PC-3 (cell line): ENCODE measurements around the gene HIBADH. TPM values are rescaled to one million over a fixed set of nuclear protein-coding genes. Genes with fewer than 3 reads are reported as not detected.

ENCODE experiments used
- ATAC-seq: fragments of 200-7000 bp; cut with Tn5 transposase; 2 replicates; pipeline ENCODE4 v1.9.1; 2020; ENCODE audit warnings: mild to moderate bottlenecking, moderate library complexity
- BruUV-seq: library from RNA; stranded (reverse); fragments of 400-500 nt; replicated peaks from 2 replicates; lab custom pipeline; 2021; lab: Mats Ljungman, UMichigan
- CTCF ChIA-PET: fragments of 300-600 bp; sonication (Branson Sonifier 250); formaldehyde crosslinking; loops from one replicate; lab custom pipeline; 2022; ENCODE audit warnings: antibody characterized with exemption; lab: Charles Lee
- POLR2A ChIA-PET: fragments of 300-600 bp; sonication (Branson Sonifier 250); formaldehyde crosslinking; loops from one replicate; lab custom pipeline; 2022; ENCODE audit warnings: antibody characterized with exemption; ENCODE audit not compliant: unreplicated experiment; lab: Charles Lee
- DNase-seq: peaks from one replicate; pipeline ENCODE4 v3.0.0-alpha.2; 2015
- H2AFZ ChIP-seq: fragments of 300-600 bp; sonication (generic); 2 replicates; pipeline ENCODE4 v1.6.0; 2016; ENCODE audit warnings: antibody characterized with exemption, low read length
- H3F3A ChIP-seq: fragments of 300-600 bp; sonication (generic); one replicate; pipeline ENCODE4 v1.6.0; 2017; ENCODE audit warnings: antibody characterized with exemption, low read length, control low read depth, mild to moderate bottlenecking; ENCODE audit not compliant: unreplicated experiment
- H3K27ac ChIP-seq: fragments of 300-600 bp; sonication (generic); 2 replicates; pipeline ENCODE4 v1.5.1; 2016; ENCODE audit warnings: mild to moderate bottlenecking, low read length
- H3K27me3 ChIP-seq: fragments of 300-600 bp; sonication (generic); 2 replicates; pipeline ENCODE4 v1.6.1; 2016; ENCODE audit warnings: low read length, mixed read lengths
- H3K36me3 ChIP-seq: fragments of 300-600 bp; sonication (generic); 2 replicates; pipeline ENCODE4 v1.6.1; 2016; ENCODE audit warnings: low read depth, mixed run types, low read length, mixed read lengths
- H3K4me1 ChIP-seq: fragments of 300-600 bp; sonication (generic); 2 replicates; pipeline ENCODE4 v1.5.1; 2016; ENCODE audit warnings: low read length; ENCODE audit not compliant: insufficient read depth
- H3K4me2 ChIP-seq: fragments of 300-600 bp; sonication (generic); 2 replicates; pipeline ENCODE4 v1.6.0; 2016; ENCODE audit warnings: low read length
- H3K4me3 ChIP-seq: fragments of 300-600 bp; sonication (generic); 2 replicates; pipeline ENCODE4 v1.5.1; 2016; ENCODE audit warnings: mild to moderate bottlenecking, low read length, mixed read lengths
- H3K79me2 ChIP-seq: fragments of 300-600 bp; sonication (generic); 2 replicates; pipeline ENCODE4 v1.6.1; 2017; ENCODE audit warnings: low read length, mixed read lengths
- H3K9ac ChIP-seq: fragments of 300-600 bp; sonication (generic); 2 replicates; pipeline ENCODE4 v1.6.0; 2016; ENCODE audit warnings: mild to moderate bottlenecking, low read length
- H3K9me2 ChIP-seq: fragments of 300-600 bp; sonication (generic); replicated peaks from 2 replicates; pipeline ENCODE4 v1.6.1; 2016; ENCODE audit warnings: mixed run types, low read length, mixed read lengths
- H3K9me3 ChIP-seq: fragments of 300-600 bp; sonication (generic); 2 replicates; pipeline ENCODE4 v1.6.1; 2016; ENCODE audit warnings: low read length, mixed read lengths
- H4K20me1 ChIP-seq: fragments of 300-600 bp; sonication (generic); 2 replicates; pipeline ENCODE4 v1.6.1; 2016; ENCODE audit warnings: low read length, mixed read lengths
- CTCF ChIP-seq: fragments of 300-600 bp; sonication (generic); conservative IDR thresholded peaks from 2 replicates; pipeline ENCODE4 v1.5.1; 2017; ENCODE audit warnings: antibody characterized with exemption, low read depth, mild to moderate bottlenecking, low read length
- EZH2 ChIP-seq: fragments of 300-600 bp; sonication (generic); IDR thresholded peaks from one replicate; pipeline ENCODE4 v1.6.1; 2017; ENCODE audit warnings: antibody characterized with exemption, mild to moderate bottlenecking, low read length; ENCODE audit not compliant: unreplicated experiment
- EZH2phosphoT487 ChIP-seq: fragments of 300-600 bp; sonication (generic); IDR thresholded peaks from 2 replicates; pipeline ENCODE4 v1.6.1; 2018; ENCODE audit warnings: mild to moderate bottlenecking, antibody characterized with exemption, low read length, borderline replicate concordance
- intact Hi-C: fragments of 100-400 bp; cut with micrococcal nuclease; formaldehyde crosslinking; loops from 2 replicates; pipeline ENCODE4 v1.9.0; 2023
- total RNA-seq: library from RNA; depleted of rRNA; stranded (reverse); fragments of >200 nt; gene quantifications from 2 replicates; pipeline ENCODE4 v1.2.3, GENCODE V29; 2014

The HIBADH gene
- total RNA-seq, 1 experiment from 2014 or later = 45.8 TPM

DNA sequence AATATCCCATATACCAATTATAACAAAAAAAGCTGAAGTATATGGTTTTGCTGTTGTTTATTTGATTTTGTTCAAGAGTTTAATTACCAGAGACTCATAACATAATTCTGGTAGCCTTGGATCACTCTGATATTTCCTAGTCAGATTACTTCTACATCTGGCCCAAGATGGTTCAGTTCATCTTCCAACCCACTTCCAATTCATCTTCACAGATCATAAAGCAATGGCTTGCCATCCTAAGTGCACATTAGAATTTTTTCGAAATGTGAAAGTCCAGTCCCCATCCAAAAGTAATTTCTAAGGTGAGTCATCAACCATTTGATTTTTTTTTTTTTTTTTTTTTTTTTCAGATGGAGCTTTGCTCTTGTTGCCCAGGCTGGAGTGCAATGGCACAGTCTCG is 8.0 kb upstream of the HIBADH start:
- Histone ChIP-seq H3K27me3 (no peaks in the 10 kb centered on the region), H3K4me3 (no peak overlapping the region), H3K79me2 (no peaks in the 10 kb centered on the region), H3K27ac (no peak overlapping the region), H2AFZ (no peak overlapping the region), H3K9ac (no peak overlapping the region), H4K20me1 (no peaks in the 10 kb centered on the region), H3K4me2 (no peak overlapping the region), H3K36me3 (no peaks in the 10 kb centered on the region), H3K4me1 (no peaks in the 10 kb centered on the region), H3K9me2 (no peaks in the 10 kb centered on the region), H3K9me3 (no peaks in the 10 kb centered on the region), H3F3A (no peaks in the 10 kb centered on the region)
- intact Hi-C loops = no loop called here
- ChIA-PET CTCF (no interaction called here), POLR2A (no interaction called here)
- TF ChIP-seq CTCF (no peak), EZH2phosphoT487 (no peak), EZH2 (no peak)
- no peak for ATAC-seq
- no peak for DNase-seq
- no TSS peak for BruUV-seq

DNA sequence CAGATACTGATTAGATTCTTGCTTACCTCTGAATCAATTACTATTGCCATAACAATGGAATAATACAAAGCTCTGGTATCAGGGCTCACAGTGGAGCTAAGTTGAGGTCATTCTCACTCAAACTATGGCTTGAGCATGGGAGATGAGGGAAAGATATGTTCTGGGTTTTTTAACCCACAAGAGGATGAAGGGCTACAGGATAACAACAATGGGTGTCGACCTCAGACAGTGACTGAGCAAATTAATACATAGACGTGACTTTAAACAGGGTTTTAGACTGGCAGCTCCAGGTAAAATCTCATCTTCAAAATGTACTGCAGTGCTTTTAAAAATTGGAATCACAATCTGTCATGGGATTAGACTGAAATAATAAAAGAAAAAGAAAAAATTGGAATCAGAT is 7.5 kb upstream of the HIBADH start:
- TF ChIP-seq CTCF (no peak), EZH2 (no peak), EZH2phosphoT487 (no peak)
- no peak overlapping the region for H3K4me2 ChIP-seq
- H3K9me2 ChIP-seq = no peaks in the 10 kb centered on the region
- H3K27me3 ChIP-seq = no peaks in the 10 kb centered on the region
- DNase-seq = no peak
- POLR2A ChIA-PET = no interaction called here
- H3K4me3 ChIP-seq = no peak overlapping the region
- no peak overlapping the region for H2AFZ ChIP-seq
- intact Hi-C loops = no loop called here
- no TSS peak for BruUV-seq
- no peaks in the 10 kb centered on the region for H3K79me2 ChIP-seq
- H4K20me1 ChIP-seq = no peaks in the 10 kb centered on the region
- H3K27ac ChIP-seq = no peak overlapping the region
- ATAC-seq = no peak
- H3K9ac ChIP-seq = no peak overlapping the region
- H3F3A ChIP-seq = no peaks in the 10 kb centered on the region
- H3K9me3 ChIP-seq = no peaks in the 10 kb centered on the region
- H3K4me1 ChIP-seq = no peaks in the 10 kb centered on the region
- CTCF ChIA-PET = no interaction called here
- no peaks in the 10 kb centered on the region for H3K36me3 ChIP-seq

DNA sequence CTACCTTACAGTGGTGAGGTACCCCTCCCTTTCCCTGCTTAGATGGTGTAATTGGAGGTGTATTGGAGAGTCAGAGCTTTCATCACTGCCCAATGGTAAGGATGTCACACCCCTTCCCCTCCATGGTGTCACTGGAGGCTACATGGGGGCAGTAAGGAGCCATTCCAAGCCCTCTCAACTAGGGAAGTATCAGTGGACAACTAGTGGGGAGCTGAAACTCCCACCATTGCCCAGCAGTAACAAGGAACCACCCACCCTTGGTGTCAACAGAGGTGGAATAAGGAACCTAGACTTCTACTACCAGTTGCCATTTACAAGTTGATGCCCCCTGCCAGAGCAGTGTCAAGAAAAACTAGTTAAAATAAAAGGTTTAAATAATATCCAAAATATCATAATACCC is 2.8 kb upstream of the HIBADH start:
- H3K27ac ChIP-seq = no peak overlapping the region
- H3K79me2 ChIP-seq = peaks cover 21% of the 10 kb centered on the region
- H3K4me1 ChIP-seq = 0 out of 2 replicates have a peak, but pooled peaks cover 7% of the 10 kb centered on the region
- ATAC-seq (no peak), DNase-seq (no peak)
- H3K9ac ChIP-seq = no peak overlapping the region
- no peaks in the 10 kb centered on the region for H3K27me3 ChIP-seq
- no peaks in the 10 kb centered on the region for H3K9me2 ChIP-seq
- no peak overlapping the region for H2AFZ ChIP-seq
- no peak overlapping the region for H3K4me2 ChIP-seq
- no peak overlapping the region for H3K4me3 ChIP-seq
- intact Hi-C loops = no loop called here
- H3K36me3 ChIP-seq = no peaks in the 10 kb centered on the region
- no peaks in the 10 kb centered on the region for H4K20me1 ChIP-seq
- ChIA-PET POLR2A (no interaction called here), CTCF (interaction anchor here (0.5 kb wide), 1 partner anchor 293 kb away, joined by 7 read pairs; no protein-coding TSS in a partner anchor)
- TF ChIP-seq EZH2 (no peak), CTCF (no peak), EZH2phosphoT487 (no peak)
- no TSS peak for BruUV-seq
- H3F3A ChIP-seq = no peaks in the 10 kb centered on the region
- no peaks in the 10 kb centered on the region for H3K9me3 ChIP-seq
